HG03439 (cell line): ENCODE results near the gene CGRRF1.

Experiments
- ATAC-seq: cut with Tn5 transposase; IDR thresholded peaks from one replicate; pipeline ENCODE4 v1.9.1; 2021; ENCODE audit warnings: mild to moderate bottlenecking, moderate library complexity; ENCODE audit not compliant: unreplicated experiment

Gene CGRRF1

DNA sequence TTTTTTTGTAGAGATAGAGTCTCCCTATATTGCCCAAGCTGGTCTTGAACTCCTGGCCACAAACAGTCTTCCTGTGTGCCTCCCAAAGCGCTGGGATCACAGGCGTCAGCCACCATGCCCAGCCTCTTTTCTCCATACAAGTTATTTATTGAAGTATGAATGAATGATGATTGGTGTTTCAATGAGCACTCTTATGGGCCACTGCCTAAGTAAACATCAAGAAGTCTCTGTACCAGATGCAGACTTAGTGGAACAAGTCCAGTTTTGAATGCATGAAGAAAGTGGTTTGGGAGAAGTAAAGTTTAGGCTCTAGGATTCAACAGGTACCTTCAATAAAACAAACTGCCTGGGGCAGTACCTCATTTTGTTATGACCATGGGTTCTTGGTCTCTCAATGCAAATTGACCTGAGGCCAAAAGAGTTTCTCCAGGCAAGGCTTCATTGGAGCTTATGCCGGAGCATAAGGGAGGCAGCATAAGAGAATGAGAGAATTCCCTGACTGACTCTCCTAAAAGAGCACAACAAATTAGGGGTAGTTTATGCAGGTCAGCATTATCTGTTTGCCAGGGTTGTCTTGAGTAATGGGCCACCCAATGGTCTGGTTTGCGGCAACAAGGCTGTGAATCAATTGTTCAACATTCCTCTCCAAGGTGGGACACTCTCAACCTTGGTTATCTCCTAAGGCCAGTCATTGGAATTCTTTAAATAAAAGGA, 19.8 kb upstream of the CGRRF1 start:
- no peak for ATAC-seq

- no peak for ATAC-seq
These were observed 19.1 kb upstream of the CGRRF1 start for GRCh38 chr14:54490445-54491175.

- ATAC-seq = no peak
These were observed 16.4 kb upstream of the CGRRF1 start for GRCh38 chr14:54493293-54493692.

DNA sequence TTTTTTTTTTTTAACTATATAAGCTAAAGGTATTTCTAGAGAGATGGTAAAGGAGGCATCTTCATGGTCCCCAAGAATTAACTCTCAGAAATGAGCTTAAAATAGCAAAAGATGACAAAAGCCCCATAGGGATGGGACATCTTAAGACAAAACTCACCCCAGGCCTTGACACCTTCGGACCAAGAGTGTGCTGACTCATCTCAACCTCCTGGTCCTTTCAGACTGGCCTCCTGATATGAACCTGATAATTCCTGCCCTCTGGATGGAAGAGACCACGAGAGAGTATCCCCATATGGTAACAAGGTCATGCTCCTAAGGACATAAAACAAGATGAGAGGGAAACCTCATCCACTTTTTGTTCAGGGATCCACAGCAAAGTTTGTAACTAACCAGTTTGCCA, 12.5 kb upstream of the CGRRF1 start:
- ATAC-seq = no peak

GRCh38 chr14:54498095-54498531, 11.6 kb upstream of the CGRRF1 start:
- ATAC-seq = no peak

GRCh38 chr14:54498579-54498978, 11.1 kb upstream of the CGRRF1 start:
- ATAC-seq = no peak

GRCh38 chr14:54500744-54501143, 9.0 kb upstream of the CGRRF1 start:
- no peak for ATAC-seq

- no peak for ATAC-seq
These were observed 8.2 kb upstream of the CGRRF1 start for GRCh38 chr14:54501480-54501879.

- no peak for ATAC-seq
These were observed 7.1 kb upstream of the CGRRF1 start for GRCh38 chr14:54502602-54503001.

DNA sequence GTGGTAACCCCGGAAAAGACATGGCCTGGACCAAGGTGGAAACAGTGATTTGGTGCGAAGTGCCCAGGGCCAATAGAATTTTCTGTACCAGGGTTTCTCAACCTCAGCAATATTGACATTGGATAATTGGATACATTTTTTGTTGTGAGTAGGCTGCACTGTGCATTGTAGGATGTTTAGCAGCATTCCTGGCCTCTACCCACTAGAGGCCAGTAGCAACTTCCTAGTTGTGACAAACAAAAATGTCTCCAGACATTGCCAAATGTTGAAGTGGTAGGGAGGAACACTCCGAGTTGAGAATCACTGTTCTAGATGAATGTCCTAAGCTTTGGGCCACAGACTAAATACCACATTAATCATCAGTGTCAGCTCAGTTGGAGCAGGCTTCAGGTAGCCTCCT, 6.2 kb upstream of the CGRRF1 start:
- no peak for ATAC-seq

DNA sequence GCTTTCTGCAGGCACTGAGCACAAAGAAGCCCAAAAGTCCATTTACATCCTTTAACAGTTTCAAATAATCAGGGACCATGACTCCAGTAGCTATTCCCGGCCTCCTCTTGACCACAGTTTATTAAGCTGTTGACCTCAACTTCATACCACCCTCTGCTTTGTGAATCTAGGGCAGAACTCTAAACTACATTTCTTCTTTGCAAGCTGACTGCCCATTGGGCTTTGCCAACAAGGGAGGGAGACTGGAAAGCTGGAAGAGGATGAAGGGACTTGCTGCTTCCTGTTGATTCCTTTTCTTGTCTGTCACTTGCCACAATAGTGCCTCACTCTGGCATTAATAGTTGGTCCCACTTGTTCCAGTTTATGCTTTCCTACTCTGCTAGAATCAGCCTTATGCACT, 2.7 kb downstream of the CGRRF1 start:
- no peak for ATAC-seq

DNA sequence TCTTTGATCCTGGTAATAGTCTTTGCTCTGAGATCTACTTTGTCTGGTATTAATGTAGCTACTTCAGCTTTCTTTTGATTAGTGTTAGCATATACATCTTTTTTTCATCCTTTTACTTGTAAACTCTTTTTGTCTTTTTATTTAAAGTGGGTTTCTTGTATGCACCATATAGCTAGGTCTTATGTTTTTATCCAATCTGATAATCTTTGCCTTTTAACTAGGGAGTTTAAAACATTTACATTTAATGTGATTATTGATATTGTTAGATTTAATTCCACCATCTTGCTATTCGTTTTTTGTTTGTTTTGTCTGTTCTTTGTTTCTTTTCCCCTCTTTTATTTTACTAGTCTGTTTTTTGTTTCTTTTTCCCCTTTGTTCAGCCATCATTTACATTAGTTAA, 6.0 kb downstream of the CGRRF1 start:
- no peak for ATAC-seq

DNA sequence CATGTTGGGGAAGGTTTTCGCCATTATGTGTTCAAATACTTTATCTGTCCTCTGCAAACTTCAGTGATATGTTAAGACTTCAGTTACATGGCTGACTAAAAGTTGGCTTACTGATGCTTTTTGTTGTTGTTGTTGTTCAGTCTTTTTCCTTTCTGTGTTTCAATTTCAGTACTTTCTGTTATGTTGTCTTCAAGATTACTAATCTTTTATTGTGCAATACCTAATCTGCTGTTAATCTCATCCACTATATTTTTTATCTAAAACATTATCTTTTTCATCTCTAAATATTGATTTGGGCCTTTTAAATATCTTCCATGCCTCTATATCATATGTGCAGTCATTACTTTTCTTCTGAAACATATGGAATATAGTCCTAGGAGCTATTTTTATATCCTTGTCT, 7.0 kb downstream of the CGRRF1 start:
- ATAC-seq = no peak

DNA sequence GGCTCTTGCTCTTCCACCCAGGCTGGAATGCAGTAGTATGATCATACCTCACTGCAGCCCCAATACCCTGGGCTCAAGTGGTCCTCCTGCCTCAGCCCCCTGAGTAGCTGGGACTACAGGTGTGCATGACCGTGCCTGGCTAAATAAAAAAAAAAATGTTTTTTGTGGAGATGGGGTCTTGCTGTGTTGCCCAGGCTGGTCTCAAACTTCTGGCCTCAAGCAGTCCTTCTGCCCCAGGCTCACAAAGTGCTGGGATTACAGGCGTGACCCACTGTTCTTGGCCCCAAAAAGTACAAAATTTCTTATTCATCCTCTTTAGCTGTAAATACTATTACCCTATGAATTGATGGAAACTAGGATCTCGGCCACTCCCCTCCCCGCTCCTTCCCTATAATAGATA, 14.7 kb downstream of the CGRRF1 start:
- ATAC-seq = no peak

DNA sequence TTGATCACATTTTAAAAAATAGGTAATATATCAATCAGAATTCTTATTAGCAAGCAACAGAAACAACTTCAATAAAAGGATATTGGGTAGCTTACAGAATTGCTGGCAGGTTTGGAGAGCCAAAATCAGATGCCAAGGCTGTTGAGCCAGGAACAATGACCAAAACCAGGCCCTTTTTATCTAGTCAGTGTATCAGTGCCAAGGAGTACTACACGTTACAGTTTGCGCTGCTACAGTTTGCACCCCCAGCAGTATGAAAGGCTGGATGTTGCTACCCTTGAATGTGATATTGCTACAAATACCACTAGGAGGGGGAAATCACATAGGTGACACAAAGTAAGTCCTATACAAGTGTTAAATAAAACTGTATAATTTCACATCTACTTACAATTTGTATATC, 19.3 kb downstream of the CGRRF1 start:
- ATAC-seq = no peak

GRCh38 chr14:54529811-54530210, 20.1 kb downstream of the CGRRF1 start:
- ATAC-seq = no peak

GRCh38 chr14:54532111-54533012, 22.7 kb downstream of the CGRRF1 start:
- ATAC-seq = peak; percentile 73

DNA sequence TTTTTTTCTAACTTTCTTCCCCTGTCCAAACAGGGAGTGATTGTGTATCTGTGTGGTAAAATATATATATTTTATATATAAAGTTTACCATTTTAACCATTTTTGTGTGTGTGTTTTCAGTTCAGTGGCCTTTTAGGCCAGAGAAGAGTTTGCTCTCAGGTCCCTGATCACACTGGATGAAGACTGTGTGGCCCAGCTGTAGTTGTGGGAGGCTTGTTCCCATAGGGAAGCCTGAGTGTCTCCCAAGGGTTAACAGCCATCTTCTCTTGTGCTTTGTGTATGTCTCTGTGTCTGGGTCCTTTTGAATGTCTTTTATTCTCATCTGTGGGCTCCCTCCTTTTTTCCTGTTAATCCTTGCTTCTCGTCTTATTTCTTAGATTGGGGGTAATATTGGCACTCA, 23.4 kb downstream of the CGRRF1 start:
- ATAC-seq = peak; percentile 11

DNA sequence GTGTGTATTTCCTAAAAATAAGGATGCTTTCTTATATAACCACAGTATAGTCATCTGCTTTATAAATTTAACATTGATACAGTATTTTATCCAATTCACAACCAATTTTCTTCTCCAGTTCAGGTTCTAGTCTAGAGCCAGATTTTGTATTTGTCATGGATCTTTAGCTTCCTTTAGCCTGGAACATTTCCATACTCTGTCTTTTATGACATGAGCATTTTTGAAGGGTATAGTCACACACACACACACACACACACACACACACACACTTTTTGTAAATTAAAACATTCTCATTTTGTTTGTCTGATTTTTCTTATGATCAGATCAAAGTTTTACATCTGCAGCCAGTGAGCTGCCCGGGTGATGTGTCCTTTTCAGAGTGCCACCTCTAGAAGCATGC, 25.4 kb downstream of the CGRRF1 start:
- no peak for ATAC-seq

- no peak for ATAC-seq
These were observed 25.9 kb downstream of the CGRRF1 start for GRCh38 chr14:54535646-54536045.

- no peak for ATAC-seq
These were observed 27.9 kb downstream of the CGRRF1 start for GRCh38 chr14:54537651-54538050.

DNA sequence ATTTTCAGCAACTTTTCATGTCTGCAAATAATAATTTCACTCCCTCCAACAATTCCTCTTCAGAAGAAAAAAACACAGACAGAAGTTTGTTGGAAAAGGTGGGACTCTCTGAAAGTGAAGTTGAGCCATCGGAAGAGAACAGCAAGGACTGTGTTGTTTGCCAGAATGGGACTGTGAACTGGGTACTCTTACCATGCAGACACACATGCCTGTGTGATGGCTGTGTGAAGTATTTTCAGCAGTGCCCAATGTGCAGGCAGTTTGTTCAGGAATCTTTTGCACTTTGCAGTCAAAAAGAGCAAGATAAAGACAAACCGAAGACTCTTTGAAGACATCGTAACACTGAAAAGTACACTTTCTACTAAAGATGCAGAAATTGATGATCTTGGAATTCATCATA, 28.3 kb downstream of the CGRRF1 start:
- no peak for ATAC-seq
